ENCODE results near the gene RAD21L1.
A peak's percentile ranks its signal among the peaks of the same experiment; 100 is the strongest.
"Not testable (repeated sequence)": the region's sequence is repeated elsewhere in the genome, so short reads cannot be mapped to it uniquely, and the experiment has no call there.

Gene RAD21L1

GRCh38 chr20:1225263-1225782 is 521 bp upstream of the RAD21L1 start:
- no peak for DNase-seq (ENCODE audit: low read depth, low spot score)

- no peak for DNase-seq (ENCODE audit: low read depth, low spot score)
Measured at GRCh38 chr20:1229541-1229940, 3.7 kb downstream of the RAD21L1 start.

- DNase-seq (ENCODE audit: low read depth, low spot score) = no peak
Measured at GRCh38 chr20:1232286-1233111, 6.7 kb downstream of the RAD21L1 start.

DNA sequence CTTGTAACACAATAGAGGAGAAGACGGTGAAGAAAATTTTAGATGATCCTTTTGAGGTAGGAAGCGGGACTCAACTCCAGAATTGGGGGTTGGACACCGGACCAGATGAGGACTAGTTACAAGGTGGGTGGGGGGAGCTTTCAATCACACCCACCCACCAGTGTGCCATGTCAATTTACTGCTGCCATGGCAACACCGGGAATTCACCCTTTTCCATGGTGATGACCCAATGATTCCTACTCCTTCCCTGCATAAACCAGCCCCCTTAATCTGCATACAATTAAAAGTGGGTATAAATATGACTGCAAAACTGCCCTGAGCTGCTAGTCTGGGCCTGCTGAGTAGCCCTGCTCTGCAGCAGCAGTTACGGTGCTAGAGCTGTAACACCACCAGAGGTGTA is 14.7 kb downstream of the RAD21L1 start:
- DNase-seq (ENCODE audit: low read depth, low spot score) = no peak

DNA sequence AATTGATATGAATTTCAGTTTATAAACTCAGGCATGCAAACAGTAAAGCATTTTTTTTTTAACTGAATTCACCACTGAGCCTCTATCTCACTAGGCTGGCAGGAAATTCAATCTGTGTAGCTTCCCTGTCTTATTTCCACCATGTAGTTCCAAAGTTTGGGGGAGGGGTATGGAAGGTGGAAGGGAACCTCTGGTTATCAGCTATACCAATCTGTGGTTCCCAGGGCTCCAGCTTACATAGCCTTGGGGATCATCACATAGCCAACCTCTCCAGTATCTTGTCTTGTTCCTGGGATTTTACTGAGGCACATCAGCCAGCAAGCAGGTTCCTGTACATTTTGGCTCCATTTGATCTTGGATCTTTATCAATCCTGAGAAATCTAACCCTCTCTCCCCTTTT is 15.6 kb downstream of the RAD21L1 start:
- no peak for DNase-seq (ENCODE audit: low read depth, low spot score)

GRCh38 chr20:1242099-1242498 is 16.3 kb downstream of the RAD21L1 start:
- no peak for DNase-seq (ENCODE audit: low read depth, low spot score)

DNA sequence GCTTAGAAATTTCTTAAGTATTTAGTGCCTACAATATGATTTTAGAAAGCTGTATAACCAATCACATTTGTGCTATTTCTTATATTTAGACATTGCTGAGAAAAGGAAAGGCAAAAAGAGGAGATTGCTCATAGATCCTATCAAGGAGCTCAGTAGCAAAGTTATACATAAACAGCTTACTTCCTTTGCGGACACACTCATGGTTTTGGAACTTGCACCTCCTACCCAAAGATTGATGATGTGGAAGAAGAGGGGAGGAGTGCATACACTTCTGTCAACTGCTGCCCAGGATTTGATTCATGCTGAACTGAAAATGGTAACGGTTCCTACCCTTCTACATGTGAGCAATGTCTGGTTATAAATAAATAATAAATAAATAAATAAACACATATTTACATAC is 16.7 kb downstream of the RAD21L1 start:
- DNase-seq (ENCODE audit: low read depth, low spot score) = no peak

- no peak for DNase-seq (ENCODE audit: low read depth, low spot score)
Measured at GRCh38 chr20:1245578-1245977, 19.7 kb downstream of the RAD21L1 start.

- DNase-seq (ENCODE audit: low read depth, low spot score) = no peak
Measured at GRCh38 chr20:1247689-1248088, 21.8 kb downstream of the RAD21L1 start.

DNA sequence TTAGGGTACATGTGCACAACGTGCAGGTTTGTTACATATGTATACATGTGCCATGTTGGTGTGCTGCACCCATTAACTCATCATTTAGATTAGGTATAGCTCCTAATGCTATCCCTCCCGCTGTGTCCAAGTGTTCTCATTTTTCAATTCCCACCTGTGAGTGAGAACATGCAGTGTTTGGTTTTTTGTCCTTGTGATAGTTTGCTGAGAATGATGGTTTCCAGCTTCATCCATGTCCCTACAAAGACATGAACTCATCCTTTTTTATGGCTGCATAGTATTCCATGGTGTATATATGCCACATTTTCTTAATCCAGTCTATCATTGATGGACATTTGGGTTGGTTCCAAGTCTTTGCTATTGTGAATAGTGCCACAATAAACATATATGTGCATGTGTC is 24.4 kb downstream of the RAD21L1 start:
- not testable (repeated sequence) for DNase-seq (ENCODE audit: low read depth, low spot score)

DNA sequence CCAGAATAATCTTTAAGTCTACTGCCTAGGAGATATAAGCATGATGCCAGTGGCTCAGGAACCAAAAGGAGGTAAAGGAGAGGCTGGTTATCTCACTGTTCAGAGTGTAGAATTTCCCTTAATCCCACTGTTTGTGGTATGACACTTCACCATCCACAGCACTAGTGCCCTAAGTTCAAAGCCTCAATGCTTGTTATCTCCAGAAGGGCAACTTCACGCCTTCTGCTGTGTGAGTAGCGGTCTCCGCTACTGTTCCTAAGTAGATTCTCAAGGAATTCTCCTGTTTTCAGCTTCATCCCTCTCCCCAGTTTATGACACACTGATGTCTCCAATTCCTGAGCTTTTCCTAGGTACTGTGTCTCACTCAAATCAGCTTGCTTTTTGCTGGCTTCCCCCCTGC is 26.6 kb downstream of the RAD21L1 start:
- DNase-seq (ENCODE audit: low read depth, low spot score) = no peak

- no peak for DNase-seq (ENCODE audit: low read depth, low spot score)
Measured at GRCh38 chr20:1254254-1254653, 28.4 kb downstream of the RAD21L1 start.

GRCh38 chr20:1255675-1256074 is 29.8 kb downstream of the RAD21L1 start:
- DNase-seq (ENCODE audit: low read depth, low spot score) = no peak

GRCh38 chr20:1263853-1264252 is 38.0 kb downstream of the RAD21L1 start:
- DNase-seq (ENCODE audit: low read depth, low spot score) = no peak

- DNase-seq (ENCODE audit: low read depth, low spot score) = no peak
Measured at GRCh38 chr20:1264727-1265126, 38.9 kb downstream of the RAD21L1 start.

DNA sequence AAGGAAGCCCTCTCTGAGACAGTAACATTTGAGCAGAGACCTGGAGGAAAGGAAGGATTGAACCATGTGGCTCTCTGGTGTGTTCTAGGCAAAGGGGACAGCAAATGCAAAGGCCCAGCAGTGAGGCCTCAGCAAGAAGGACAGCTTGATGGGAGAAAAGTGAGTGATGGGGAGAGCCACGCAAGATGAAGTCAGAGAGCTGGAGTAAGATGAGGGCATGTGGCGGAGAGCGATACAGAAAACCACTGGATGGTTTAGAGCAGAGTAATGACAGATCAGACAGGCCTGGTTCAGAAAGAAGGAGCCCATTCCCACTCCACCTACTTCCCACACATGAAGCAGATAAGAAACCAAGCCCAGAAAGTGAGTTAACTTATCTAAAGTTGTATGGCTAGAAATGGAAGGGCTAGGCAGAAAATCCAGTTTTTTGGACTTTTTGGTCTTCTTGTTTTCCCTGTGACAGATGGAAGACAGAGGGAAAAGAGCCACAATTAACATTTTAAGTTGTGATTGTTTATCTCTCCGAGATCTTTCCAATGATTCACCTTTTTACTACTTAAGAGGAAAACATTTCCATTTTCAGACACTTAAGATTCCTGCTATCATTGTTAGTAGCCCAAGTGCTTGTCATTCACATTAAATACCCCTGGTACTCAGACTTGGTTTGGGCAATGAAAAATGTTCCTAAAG is 39.5 kb downstream of the RAD21L1 start:
- no peak for DNase-seq (ENCODE audit: low read depth, low spot score)

DNA sequence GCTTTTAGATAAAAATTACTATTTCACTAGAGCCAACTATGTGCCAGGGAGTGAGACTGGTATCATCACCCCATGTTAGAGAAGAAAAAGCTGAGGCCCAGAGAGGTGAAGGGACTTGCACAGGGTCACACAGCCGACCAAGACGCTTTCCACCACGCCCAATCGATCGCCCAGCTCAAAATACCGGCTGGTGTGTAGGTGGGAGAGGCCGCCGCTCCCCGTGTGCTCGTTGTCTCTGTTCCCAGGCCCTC is 40.0 kb downstream of the RAD21L1 start:
- DNase-seq (ENCODE audit: low read depth, low spot score) = no peak

- DNase-seq (ENCODE audit: low read depth, low spot score) = peak; percentile 18
Measured at GRCh38 chr20:1266167-1266973, 40.5 kb downstream of the RAD21L1 start, which contains the start of gene SNPH. SNPH (plus strand) TSS chr20:1266294; CDS start chr20:1296240, 29,946 bp downstream.

- DNase-seq (ENCODE audit: low read depth, low spot score) = no peak
Measured at GRCh38 chr20:1267161-1267560, 41.3 kb downstream of the RAD21L1 start.

DNA sequence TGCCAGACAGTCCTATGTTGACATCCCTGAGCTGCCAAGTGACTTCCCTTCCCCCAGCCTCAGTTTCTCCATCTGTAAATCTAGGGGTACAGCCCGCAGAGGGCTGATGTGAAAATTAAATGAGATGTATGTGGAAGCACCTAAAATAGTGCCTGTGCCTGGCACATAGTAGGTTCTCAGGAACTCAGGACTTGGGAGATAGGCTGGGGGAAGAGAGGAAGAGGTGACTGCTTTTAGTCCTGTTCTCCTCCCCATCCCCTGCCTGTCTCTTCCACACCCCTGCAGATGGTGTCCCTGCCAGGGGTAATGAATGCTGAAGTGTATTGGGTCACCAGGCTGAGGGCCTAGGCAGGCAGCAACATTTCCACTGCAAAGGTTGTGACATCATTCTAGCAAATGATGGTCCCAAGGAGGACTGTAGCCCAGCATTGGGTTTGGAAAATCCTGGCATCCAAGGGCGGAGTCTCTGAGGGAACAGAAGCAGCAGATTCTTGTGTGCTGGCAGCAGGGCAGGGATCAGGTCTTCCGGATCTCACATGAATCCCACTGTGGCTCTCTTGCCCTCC is 42.0 kb downstream of the RAD21L1 start:
- DNase-seq (ENCODE audit: low read depth, low spot score) = no peak

DNA sequence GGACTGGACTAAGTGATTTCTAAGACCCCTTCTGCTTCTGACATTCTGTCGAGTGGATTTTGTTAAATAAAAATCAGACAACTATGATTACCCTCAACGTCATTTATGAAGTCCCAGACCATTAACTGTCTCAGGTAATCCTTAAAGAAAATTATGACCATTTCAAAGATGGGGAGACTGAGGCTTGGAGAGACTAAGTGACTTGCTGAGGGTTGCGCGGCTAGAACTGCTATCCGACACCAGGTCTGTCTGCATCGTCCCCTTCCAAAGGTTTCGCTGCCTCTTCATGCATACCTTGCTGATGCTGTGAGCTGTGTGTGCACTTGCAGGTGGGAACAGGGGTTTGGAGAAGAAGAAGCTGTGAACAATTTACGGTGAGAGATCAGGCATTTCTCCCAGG is 43.4 kb downstream of the RAD21L1 start:
- DNase-seq (ENCODE audit: low read depth, low spot score) = no peak

- DNase-seq (ENCODE audit: low read depth, low spot score) = no peak
Measured at GRCh38 chr20:1269850-1270249, 44.0 kb downstream of the RAD21L1 start.
